Tibial nerve (tissue), 4 donors: ENCODE measurements around the gene CD81.
A peak's percentile ranks its signal among the peaks of the same experiment; 100 is the strongest.

Experiments used
- EP300 ChIP-seq, 2 donors: sonication (generic); formaldehyde crosslinking; IDR thresholded peaks; one replicate each; pipeline ENCODE4 v1.6.1; 2017; ENCODE audit warnings: antibody characterized with exemption in 2 of 2, mild to moderate bottlenecking in 1 of 2
- POLR2A ChIP-seq, 2 donors: fragments of 450-650 bp; IDR thresholded peaks; one replicate each; pipeline ENCODE4 v1.6.1; 2017; ENCODE audit warnings: antibody characterized with exemption in 2 of 2, mild to moderate bottlenecking in 2 of 2, moderate library complexity in 2 of 2
- TF ChIP-seq, protein P1 (sequence below), 5 experiments: fragments of 200-600 bp in 3 of 5; fragments of 450-650 bp in 2 of 5; sonication (generic) in 3 of 5; IDR thresholded peaks; one replicate each; pipeline ENCODE4 v1.5.1; 2016 to 2019; ENCODE audit warnings: antibody characterized with exemption in 5 of 5, mild to moderate bottlenecking in 3 of 5, moderate library complexity in 2 of 5

DNA sequence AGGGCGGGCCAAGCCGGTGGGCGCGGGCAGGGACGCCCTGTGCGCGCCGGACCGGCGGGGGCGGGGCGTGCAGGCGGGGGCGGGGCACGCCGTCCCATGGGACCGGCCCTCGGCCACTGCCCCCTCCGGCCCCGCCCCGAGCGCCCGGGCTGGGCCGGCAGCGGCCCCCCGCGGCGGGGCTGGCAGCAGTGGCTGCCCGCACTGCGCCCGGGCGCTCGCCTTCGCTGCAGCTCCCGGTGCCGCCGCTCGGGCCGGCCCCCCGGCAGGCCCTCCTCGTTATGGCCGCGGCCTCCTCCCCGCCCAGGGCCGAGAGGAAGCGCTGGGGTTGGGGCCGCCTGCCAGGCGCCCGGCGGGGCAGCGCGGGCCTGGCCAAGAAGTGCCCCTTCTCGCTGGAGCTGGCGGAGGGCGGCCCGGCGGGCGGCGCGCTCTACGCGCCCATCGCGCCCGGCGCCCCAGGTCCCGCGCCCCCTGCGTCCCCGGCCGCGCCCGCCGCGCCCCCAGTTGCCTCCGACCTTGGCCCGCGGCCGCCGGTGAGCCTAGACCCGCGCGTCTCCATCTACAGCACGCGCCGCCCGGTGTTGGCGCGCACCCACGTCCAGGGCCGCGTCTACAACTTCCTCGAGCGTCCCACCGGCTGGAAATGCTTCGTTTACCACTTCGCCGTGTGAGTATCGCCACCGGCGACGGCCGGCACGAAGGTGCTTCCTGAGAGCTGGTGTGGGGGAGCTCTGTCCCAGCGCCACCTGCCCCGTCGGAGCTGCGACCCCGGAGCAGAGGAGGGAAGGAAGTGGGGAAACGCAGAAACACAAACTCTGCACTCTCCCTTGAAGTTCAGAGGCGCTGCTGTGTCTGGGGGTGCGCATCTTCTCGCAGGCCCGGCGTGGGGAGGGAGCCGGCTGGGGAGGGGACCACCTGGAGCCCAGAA, 68.0 kb downstream of the CD81 start, which contains the start of gene KCNQ1:
- peak; percentile 33 for TF ChIP-seq POLR2A (IDR thresholded peaks at IDR 0.05)
- TF ChIP-seq, protein P1, sequence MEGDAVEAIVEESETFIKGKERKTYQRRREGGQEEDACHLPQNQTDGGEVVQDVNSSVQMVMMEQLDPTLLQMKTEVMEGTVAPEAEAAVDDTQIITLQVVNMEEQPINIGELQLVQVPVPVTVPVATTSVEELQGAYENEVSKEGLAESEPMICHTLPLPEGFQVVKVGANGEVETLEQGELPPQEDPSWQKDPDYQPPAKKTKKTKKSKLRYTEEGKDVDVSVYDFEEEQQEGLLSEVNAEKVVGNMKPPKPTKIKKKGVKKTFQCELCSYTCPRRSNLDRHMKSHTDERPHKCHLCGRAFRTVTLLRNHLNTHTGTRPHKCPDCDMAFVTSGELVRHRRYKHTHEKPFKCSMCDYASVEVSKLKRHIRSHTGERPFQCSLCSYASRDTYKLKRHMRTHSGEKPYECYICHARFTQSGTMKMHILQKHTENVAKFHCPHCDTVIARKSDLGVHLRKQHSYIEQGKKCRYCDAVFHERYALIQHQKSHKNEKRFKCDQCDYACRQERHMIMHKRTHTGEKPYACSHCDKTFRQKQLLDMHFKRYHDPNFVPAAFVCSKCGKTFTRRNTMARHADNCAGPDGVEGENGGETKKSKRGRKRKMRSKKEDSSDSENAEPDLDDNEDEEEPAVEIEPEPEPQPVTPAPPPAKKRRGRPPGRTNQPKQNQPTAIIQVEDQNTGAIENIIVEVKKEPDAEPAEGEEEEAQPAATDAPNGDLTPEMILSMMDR (IDR thresholded peaks at IDR 0.05) = peak in 1 of 5 experiments; percentile 10
- TF ChIP-seq EP300 (IDR thresholded peaks at IDR 0.05) = no peak
